Skin epidermis (tissue), 12 donors: ENCODE measurements around the gene EMD.

Experiments
- H3K27ac ChIP-seq, 21 experiments: fragments of 200-600 bp; sonication (generic) in 11 of 21; one replicate each; pipeline ENCODE4 v1.5.0; 2020; ENCODE audit warnings: mild to moderate bottlenecking in 3 of 21, inconsistent platforms in 2 of 21, moderate library complexity in 2 of 21
- H3K4me3 ChIP-seq, 7 experiments: fragments of 200-600 bp; sonication (generic) in 2 of 7; one replicate each; pipeline ENCODE4 v1.5.0; 2020; ENCODE audit warnings: inconsistent platforms in 2 of 7, mild to moderate bottlenecking in 2 of 7, moderate library complexity in 1 of 7

EMD gene

GRCh38 chrX:154369449-154370299 is 9.4 kb upstream of the EMD start:
- Histone ChIP-seq H3K27ac (peak overlapping the region; percentile 67 to 98 (median 89)), H3K4me3 (peak overlapping the region; percentile 56 to 74 (median 64))

GRCh38 chrX:154370300-154371016 is 8.6 kb upstream of the EMD start:
- peak overlapping the region; percentile 56 to 74 (median 64) for H3K4me3 ChIP-seq
- H3K27ac ChIP-seq = peak overlapping the region; percentile 15 to 98 (median 88)

GRCh38 chrX:154371017-154371788 is 7.9 kb upstream of the EMD start:
- Histone ChIP-seq H3K4me3 (peak overlapping the region; percentile 56 to 74 (median 64)), H3K27ac (peak overlapping the region; percentile 15 to 98 (median 89))

- peak overlapping the region; percentile 56 to 74 (median 64) for H3K4me3 ChIP-seq
- H3K27ac ChIP-seq = peak overlapping the region in 20 of 21 experiments; percentile 42 to 98 (median 83)
These were observed 7.2 kb upstream of the EMD start for GRCh38 chrX:154371789-154372300.

- H3K4me3 ChIP-seq = peak overlapping the region in 5 of 7 experiments; percentile 36 to 74 (median 70)
- peak overlapping the region in 17 of 21 experiments; percentile 20 to 98 (median 83) for H3K27ac ChIP-seq
These were observed 6.5 kb upstream of the EMD start for GRCh38 chrX:154372612-154373022.

GRCh38 chrX:154373340-154374306 is 5.5 kb upstream of the EMD start:
- H3K27ac ChIP-seq = peak overlapping the region in 20 of 21 experiments; percentile 15 to 98 (median 75)
- H3K4me3 ChIP-seq = peak overlapping the region; percentile 32 to 74 (median 37)

GRCh38 chrX:154374313-154375155 is 4.6 kb upstream of the EMD start, which contains the start of gene FLNA:
FLNA (minus strand) TSS chrX:154374634; CDS start chrX:154371245, 3,389 bp downstream.
- peak within 1 kb of the TSS; percentile 32 to 74 (median 37) for H3K4me3 ChIP-seq
- peak within 1 kb of the TSS in 20 of 21 experiments; percentile 15 to 98 (median 74) for H3K27ac ChIP-seq

- Histone ChIP-seq H3K4me3 (peak overlapping the region in 6 of 7 experiments; percentile 32 to 74 (median 38)), H3K27ac (peak overlapping the region in 14 of 21 experiments; percentile 57 to 95 (median 74))
These were observed 4.0 kb upstream of the EMD start for GRCh38 chrX:154375156-154375504.

- H3K4me3 ChIP-seq = no peak overlapping the region
- H3K27ac ChIP-seq = peak overlapping the region in 4 of 21 experiments; percentile 46 to 97 (median 74)
These were observed 2.3 kb upstream of the EMD start for GRCh38 chrX:154376774-154377173.

GRCh38 chrX:154378059-154378798 is 866 bp upstream of the EMD start:
- Histone ChIP-seq H3K4me3 (peak overlapping the region; percentile 33 to 45 (median 39)), H3K27ac (peak overlapping the region; percentile 84 to 97 (median 92))

GRCh38 chrX:154379569-154379951 is 465 bp downstream of the EMD start:
- Histone ChIP-seq H3K27ac (peak overlapping the region; percentile 89 to 100 (median 97)), H3K4me3 (peak overlapping the region; percentile 56 to 84 (median 68))

- Histone ChIP-seq H3K27ac (peak overlapping the region in 20 of 21 experiments; percentile 93 to 100 (median 97)), H3K4me3 (peak overlapping the region; percentile 56 to 84 (median 68))
These were observed 1.1 kb downstream of the EMD start for GRCh38 chrX:154380153-154380552.

- H3K27ac ChIP-seq = peak overlapping the region in 8 of 21 experiments; percentile 17 to 100 (median 99)
These were observed 1.7 kb downstream of the EMD start for GRCh38 chrX:154380787-154381186.

GRCh38 chrX:154381271-154381670 is 2.2 kb downstream of the EMD start:
- no peak overlapping the region for H3K27ac ChIP-seq

More at GRCh38 chrX:154380787-154381186, 1.7 kb downstream of the EMD start:
- peak overlapping the region in 1 of 7 experiments; percentile 74 for H3K4me3 ChIP-seq

GRCh38 chrX:154382483-154383069 is 3.5 kb downstream of the EMD start:
- no peak overlapping the region for H3K4me3 ChIP-seq
- no peak overlapping the region for H3K27ac ChIP-seq

More at GRCh38 chrX:154381271-154381670, 2.2 kb downstream of the EMD start:
- H3K4me3 ChIP-seq = no peak overlapping the region
